Measurements from ENCODE around the gene ROBO1. TPM values are rescaled to one million over a fixed set of nuclear protein-coding genes. Genes with fewer than 3 reads are reported as not detected.

Gene ROBO1
- total RNA-seq, 1 donor from 2014 or later, result 66.5 TPM

DNA sequence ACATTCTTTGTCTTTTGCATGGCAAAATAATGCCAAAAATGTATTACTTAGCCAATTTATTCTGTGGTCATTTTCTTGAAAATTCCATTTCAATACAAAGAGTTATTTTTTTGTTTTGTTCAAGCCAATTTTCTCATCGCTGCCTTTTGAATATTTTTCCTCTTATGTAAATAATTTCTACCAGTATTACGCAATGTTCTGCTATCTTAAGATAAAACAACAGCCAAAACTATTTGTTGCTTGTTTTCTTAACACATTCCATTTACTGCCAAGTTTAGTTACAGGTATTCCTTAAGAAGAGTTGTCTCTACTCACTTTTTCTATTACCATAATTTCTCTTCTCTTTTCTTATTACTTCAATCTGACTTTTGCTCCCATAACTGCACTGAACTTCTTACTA lies 163.1 kb downstream of the ROBO1 start:
- H3K4me1 ChIP-seq, result no peaks in the 10 kb centered on the region
- intact Hi-C loops (cut with DNase I), result no loop called here
- DNase-seq (ENCODE audit: extremely low spot score in 2 of 2), result no peak
- no peaks in the 10 kb centered on the region for H3K36me3 ChIP-seq
- H3K9me3 ChIP-seq, result no peaks in the 10 kb centered on the region
- no peak overlapping the region for H3K4me3 ChIP-seq
- TF ChIP-seq CTCF (IDR thresholded peaks at IDR 0.05), result no peak
- no peak for TF ChIP-seq POLR2A (IDR thresholded peaks at IDR 0.05)
- TF ChIP-seq POLR2AphosphoS5 (IDR thresholded peaks at IDR 0.05; ENCODE audit: insufficient read depth in 1 of 2, low read depth in 1 of 2), result no peak
- H3K27ac ChIP-seq, result no peak overlapping the region
- H3K27me3 ChIP-seq, result no peaks in the 10 kb centered on the region

DNA sequence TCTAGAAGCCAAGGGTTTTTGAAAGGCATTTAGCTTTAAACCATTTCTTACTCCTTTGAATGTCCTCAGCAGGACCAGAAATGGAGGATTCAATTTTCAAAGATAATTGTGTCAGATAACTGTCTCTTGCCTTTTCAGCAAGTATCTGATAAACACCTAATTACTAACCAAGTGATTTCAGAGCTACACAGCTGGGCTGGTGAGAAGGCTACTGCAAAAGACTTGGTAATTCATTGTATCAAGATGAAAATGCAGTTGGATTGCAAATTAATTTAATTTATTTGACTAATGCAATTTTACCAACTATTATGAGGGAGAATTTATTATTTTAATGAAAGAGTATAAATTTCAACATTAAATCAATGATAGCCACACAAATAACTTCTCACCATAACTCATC lies 165.4 kb downstream of the ROBO1 start:
- intact Hi-C loops (cut with DNase I), result no loop called here
- no peak overlapping the region for H3K4me3 ChIP-seq
- TF ChIP-seq POLR2AphosphoS5 (IDR thresholded peaks at IDR 0.05; ENCODE audit: insufficient read depth in 1 of 2, low read depth in 1 of 2), result no peak
- TF ChIP-seq CTCF (IDR thresholded peaks at IDR 0.05), result no peak
- TF ChIP-seq POLR2A (IDR thresholded peaks at IDR 0.05), result no peak
- no peaks in the 10 kb centered on the region for H3K4me1 ChIP-seq
- H3K27ac ChIP-seq, result no peak overlapping the region
- no peak for DNase-seq (ENCODE audit: extremely low spot score in 2 of 2)
- H3K36me3 ChIP-seq, result no peaks in the 10 kb centered on the region
- H3K27me3 ChIP-seq, result no peaks in the 10 kb centered on the region
- H3K9me3 ChIP-seq, result no peaks in the 10 kb centered on the region

- Histone ChIP-seq H3K4me3 (no peak overlapping the region), H3K36me3 (no peaks in the 10 kb centered on the region), H3K4me1 (no peaks in the 10 kb centered on the region), H3K27me3 (no peaks in the 10 kb centered on the region), H3K27ac (no peak overlapping the region), H3K9me3 (no peaks in the 10 kb centered on the region)
- no peak for DNase-seq (ENCODE audit: extremely low spot score in 2 of 2)
- intact Hi-C loops (cut with DNase I), result no loop called here
- TF ChIP-seq POLR2A (IDR thresholded peaks at IDR 0.05) (no peak), CTCF (IDR thresholded peaks at IDR 0.05) (no peak), POLR2AphosphoS5 (IDR thresholded peaks at IDR 0.05; ENCODE audit: insufficient read depth in 1 of 2, low read depth in 1 of 2) (no peak)
Measured at GRCh38 chr3:79598594-79598993, 169.2 kb downstream of the ROBO1 start.

DNA sequence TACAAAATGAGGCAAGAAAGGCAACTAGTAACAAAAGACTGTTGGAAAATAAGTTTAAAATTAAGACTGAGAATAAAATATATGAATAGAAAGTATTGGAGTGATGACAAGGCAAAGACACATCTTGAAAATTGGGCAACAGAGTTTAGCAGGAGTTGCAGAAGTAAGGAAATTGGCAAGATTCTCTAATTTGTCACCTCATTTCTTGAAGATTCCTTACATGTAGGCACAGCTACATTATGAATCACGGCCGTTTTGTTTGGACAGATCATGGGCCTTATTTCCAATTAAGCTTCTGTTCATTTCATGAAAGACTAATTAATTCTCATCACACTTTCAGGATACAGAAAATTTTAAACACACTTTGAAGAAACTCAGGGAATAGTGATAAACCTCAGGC lies 170.1 kb downstream of the ROBO1 start:
- H3K4me1 ChIP-seq, result no peaks in the 10 kb centered on the region
- H3K36me3 ChIP-seq, result no peaks in the 10 kb centered on the region
- no peak overlapping the region for H3K27ac ChIP-seq
- no peak for DNase-seq (ENCODE audit: extremely low spot score in 2 of 2)
- H3K4me3 ChIP-seq, result no peak overlapping the region
- H3K27me3 ChIP-seq, result no peaks in the 10 kb centered on the region
- intact Hi-C loops (cut with DNase I), result no loop called here
- TF ChIP-seq CTCF (IDR thresholded peaks at IDR 0.05) (no peak), POLR2A (IDR thresholded peaks at IDR 0.05) (no peak), POLR2AphosphoS5 (IDR thresholded peaks at IDR 0.05; ENCODE audit: insufficient read depth in 1 of 2, low read depth in 1 of 2) (no peak)
- no peaks in the 10 kb centered on the region for H3K9me3 ChIP-seq

GRCh38 chr3:79587150-79587549 lies 180.6 kb downstream of the ROBO1 start:
- no peaks in the 10 kb centered on the region for H3K27me3 ChIP-seq
- no peaks in the 10 kb centered on the region for H3K9me3 ChIP-seq
- H3K4me3 ChIP-seq, result no peak overlapping the region
- TF ChIP-seq CTCF (IDR thresholded peaks at IDR 0.05) (no peak), POLR2A (IDR thresholded peaks at IDR 0.05) (no peak), POLR2AphosphoS5 (IDR thresholded peaks at IDR 0.05; ENCODE audit: insufficient read depth in 1 of 2, low read depth in 1 of 2) (no peak)
- intact Hi-C loops (cut with DNase I), result no loop called here
- no peaks in the 10 kb centered on the region for H3K36me3 ChIP-seq
- no peaks in the 10 kb centered on the region for H3K4me1 ChIP-seq
- no peak overlapping the region for H3K27ac ChIP-seq
- DNase-seq (ENCODE audit: extremely low spot score in 2 of 2), result no peak

Data from vagina (tissue), 2 donors.